OCI-LY1 (cell line): Measurements from ENCODE around the gene CNP.

Source experiments
- H2AFZ ChIP-seq: fragments of 200-600 bp; sonication (generic), shearing (Covaris generic); 2 replicates; pipeline ENCODE4 v1.6.0; 2014; ENCODE audit warnings: antibody characterized with exemption, mild to moderate bottlenecking, low read length
- H3F3A ChIP-seq: fragments of 200-600 bp; sonication (generic), shearing (Covaris generic); 2 replicates; pipeline ENCODE4 v1.6.0; 2014; ENCODE audit warnings: mild to moderate bottlenecking, antibody characterized with exemption, low read length, moderate library complexity; ENCODE audit not compliant: insufficient read depth
- H3K27ac ChIP-seq: fragments of 200-600 bp; sonication (generic); 2 replicates; pipeline ENCODE4 v1.5.1; 2014; ENCODE audit warnings: low read length, mixed run types, mild to moderate bottlenecking, low read depth; ENCODE audit not compliant: poor library complexity, severe bottlenecking
- H3K27me3 ChIP-seq: fragments of 200-600 bp; sonication (generic); 2 replicates; pipeline ENCODE4 v1.6.0; 2014; ENCODE audit warnings: antibody characterized with exemption, mild to moderate bottlenecking, low read length, moderate library complexity; ENCODE audit not compliant: insufficient read depth
- H3K36me3 ChIP-seq: fragments of 200-600 bp; sonication (generic); 2 replicates; pipeline ENCODE4 v1.6.1; 2014; ENCODE audit warnings: mild to moderate bottlenecking, antibody characterized with exemption, low read length, moderate library complexity, mixed read lengths; ENCODE audit not compliant: insufficient read depth
- H3K4me1 ChIP-seq: fragments of 200-600 bp; sonication (generic); 2 replicates; pipeline ENCODE4 v1.5.1; 2014; ENCODE audit warnings: mild to moderate bottlenecking, low read length, moderate library complexity; ENCODE audit not compliant: insufficient read depth, severe bottlenecking
- H3K4me2 ChIP-seq: fragments of 200-600 bp; sonication (generic), shearing (Covaris generic); 2 replicates; pipeline ENCODE4 v1.6.1; 2014; ENCODE audit warnings: low read length
- H3K4me3 ChIP-seq: fragments of 200-600 bp; sonication (generic); 2 replicates; pipeline ENCODE4 v1.5.1; 2014; ENCODE audit warnings: low read length, low read depth, mild to moderate bottlenecking, mixed read lengths; ENCODE audit not compliant: poor library complexity, severe bottlenecking
- H3K79me2 ChIP-seq: fragments of 200-600 bp; shearing (Covaris generic); 2 replicates; pipeline ENCODE4 v1.6.1; 2016; ENCODE audit warnings: mixed run types, low read length, mixed read lengths; ENCODE audit not compliant: insufficient read depth
- H3K9ac ChIP-seq: fragments of 200-600 bp; sonication (generic), shearing (Covaris generic); 2 replicates; pipeline ENCODE4 v1.6.1; 2014; ENCODE audit warnings: mild to moderate bottlenecking, low read length, mixed read lengths
- H3K9me2 ChIP-seq: fragments of 200-600 bp; sonication (generic), shearing (Covaris generic); 2 replicates; pipeline ENCODE4 v1.6.1; 2014; ENCODE audit warnings: low read depth, mild to moderate bottlenecking, low read length, mixed read lengths
- H3K9me3 ChIP-seq: fragments of 200-600 bp; shearing (Covaris generic); 2 replicates; pipeline ENCODE4 v1.6.1; 2014; ENCODE audit warnings: low read length, mixed read lengths
- H4K20me1 ChIP-seq: fragments of 200-600 bp; sonication (generic), shearing (Covaris generic); 2 replicates; pipeline ENCODE4 v1.6.0; 2016; ENCODE audit warnings: mild to moderate bottlenecking, low read length; ENCODE audit not compliant: insufficient read depth
- CTCF ChIP-seq: fragments of 200-600 bp; sonication (generic), shearing (Covaris generic); IDR thresholded peaks from 2 replicates; pipeline ENCODE4 v1.5.1; 2017; ENCODE audit warnings: mild to moderate bottlenecking, antibody characterized with exemption, low read length, moderate library complexity, mixed read lengths
- EZH2 ChIP-seq: fragments of 200-600 bp; sonication (generic), shearing (Covaris generic); IDR thresholded peaks from 2 replicates; pipeline ENCODE4 v1.8.0; 2017; ENCODE audit warnings: borderline replicate concordance, mixed run types, mild to moderate bottlenecking, antibody characterized with exemption, low read length, moderate library complexity, mixed read lengths

CNP gene

GRCh38 chr17:41918314-41919164, 48.1 kb upstream of the CNP start, which contains the start of gene ACLY:
TSS of gene ACLY (minus strand) at chr17:41918951. CDS start at chr17:41913873, 5,078 bp downstream.
- peak within 1 kb of the TSS; percentile 100 for H3K4me2 ChIP-seq
- no peaks in the 10 kb centered on the region for H3K27me3 ChIP-seq
- peaks cover 45% of the 10 kb centered on the region for H3K79me2 ChIP-seq
- H2AFZ ChIP-seq, result no peak within 1 kb of the TSS
- H3K27ac ChIP-seq, result peak within 1 kb of the TSS; percentile 73
- no peak for TF ChIP-seq EZH2
- no peak for TF ChIP-seq CTCF
- peak within 1 kb of the TSS; percentile 93 for H3K9ac ChIP-seq
- peak within 1 kb of the TSS; percentile 89 for H3K4me3 ChIP-seq
- no peaks in the 10 kb centered on the region for H4K20me1 ChIP-seq
- H3K4me1 ChIP-seq, result peaks cover 51% of the 10 kb centered on the region
- no peaks in the 10 kb centered on the region; the same call in 1 of the 2 replicates for H3F3A ChIP-seq
- H3K9me3 ChIP-seq, result no peaks in the 10 kb centered on the region
- peaks cover 17% of the 10 kb centered on the region; the same call in 1 of the 2 replicates for H3K36me3 ChIP-seq
- H3K9me2 ChIP-seq, result no peaks in the 10 kb centered on the region

- Histone ChIP-seq H3K9me3 (no peaks in the 10 kb centered on the region), H3K9me2 (no peaks in the 10 kb centered on the region), H4K20me1 (no peaks in the 10 kb centered on the region), H3K36me3 (peaks cover 10% of the 10 kb centered on the region; the same call in 1 of the 2 replicates), H3K4me2 (peak overlapping the region; percentile 86), H3K27me3 (no peaks in the 10 kb centered on the region), H2AFZ (no peak overlapping the region), H3K27ac (peak overlapping the region; percentile 73), H3K4me3 (peak overlapping the region; percentile 89), H3K79me2 (peaks cover 41% of the 10 kb centered on the region), H3K9ac (peak overlapping the region; percentile 81), H3F3A (no peaks in the 10 kb centered on the region; the same call in 1 of the 2 replicates), H3K4me1 (peaks cover 51% of the 10 kb centered on the region)
- no peak for TF ChIP-seq EZH2
- no peak for TF ChIP-seq CTCF
Measured at GRCh38 chr17:41919165-41919817, 47.3 kb upstream of the CNP start.

- Histone ChIP-seq H2AFZ (no peak overlapping the region), H3K9ac (peak overlapping the region; percentile 81), H3K27me3 (no peaks in the 10 kb centered on the region), H4K20me1 (no peaks in the 10 kb centered on the region), H3K9me2 (no peaks in the 10 kb centered on the region), H3K9me3 (no peaks in the 10 kb centered on the region), H3F3A (no peaks in the 10 kb centered on the region; the same call in 1 of the 2 replicates), H3K4me3 (peak overlapping the region; percentile 89), H3K4me1 (peaks cover 50% of the 10 kb centered on the region), H3K79me2 (peaks cover 35% of the 10 kb centered on the region), H3K36me3 (peaks cover 5% of the 10 kb centered on the region; the same call in 1 of the 2 replicates), H3K27ac (peak overlapping the region; percentile 73), H3K4me2 (peak overlapping the region; percentile 86)
- TF ChIP-seq CTCF (no peak), EZH2 (no peak)
Measured at GRCh38 chr17:41919840-41920579, 46.6 kb upstream of the CNP start.
